ENCODE measurements around the gene KLK15. TPM values are rescaled to one million over a fixed set of nuclear protein-coding genes. Genes with fewer than 3 reads are reported as not detected.

KLK15 gene
- total RNA-seq, 2 experiments from 2014 or later, result not detected

DNA sequence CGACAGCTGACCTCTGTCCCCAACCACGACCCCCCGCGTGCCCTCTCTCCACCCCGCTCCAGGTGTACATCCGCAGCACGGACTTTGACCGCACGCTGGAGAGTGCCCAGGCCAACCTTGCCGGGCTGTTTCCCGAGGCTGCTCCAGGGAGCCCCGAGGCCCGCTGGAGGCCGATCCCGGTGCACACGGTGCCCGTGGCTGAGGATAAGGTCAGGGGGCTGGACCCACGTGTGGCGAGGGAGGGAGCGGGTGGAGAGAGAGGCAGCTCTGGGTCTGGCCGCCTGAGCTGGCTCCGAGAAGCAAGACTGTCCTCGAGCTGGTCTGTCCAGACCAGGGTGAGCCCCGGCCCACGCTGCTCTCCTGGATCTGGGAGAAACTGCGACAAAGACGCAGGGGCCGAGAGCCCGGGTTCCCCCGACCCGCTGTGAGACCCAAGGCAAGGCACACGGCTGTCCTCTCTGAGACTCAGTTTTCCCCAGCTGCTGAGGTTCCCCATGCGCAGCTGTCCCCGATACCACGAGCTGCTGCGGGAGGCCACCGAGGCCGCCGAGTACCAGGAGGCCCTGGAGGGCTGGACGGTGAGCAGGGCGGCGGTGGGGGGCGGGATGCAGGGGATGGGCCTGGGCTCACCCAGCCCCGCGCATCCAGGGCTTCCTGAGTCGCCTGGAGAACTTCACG is 41.6 kb downstream of the KLK15 start:
- no peak overlapping the region for H3K4me3 Mint-ChIP-seq
- peaks cover 5% of the 10 kb centered on the region for H3K4me1 Mint-ChIP-seq (ENCODE audit: low read depth)
- POLR2A ChIA-PET, result no interaction called here
- CTCF ChIA-PET, result no interaction called here
- H3K9me3 Mint-ChIP-seq, result no peaks in the 10 kb centered on the region
- no peaks in the 10 kb centered on the region for H3K36me3 Mint-ChIP-seq (ENCODE audit: low read depth)
- Histone ChIP-seq H3K27me3 (ENCODE audit: control insufficient read depth in 1 of 2, insufficient read depth in 2 of 2, low read length in 2 of 2) (no peaks in the 10 kb centered on the region), H3K27ac (ENCODE audit: low read depth in 1 of 2, low read length in 2 of 2) (no peak overlapping the region), H3K9me3 (ENCODE audit: control insufficient read depth in 1 of 2, insufficient read depth in 1 of 2, low read length in 2 of 2) (no peaks in the 10 kb centered on the region), H3K4me1 (ENCODE audit: insufficient read depth, low read length) (peaks cover 15% of the 10 kb centered on the region), H3K36me3 (ENCODE audit: insufficient read depth, low read length) (no peaks in the 10 kb centered on the region), H3K4me3 (ENCODE audit: low read length) (no peak overlapping the region)
- H3K27me3 Mint-ChIP-seq, result no peaks in the 10 kb centered on the region
- no peak for ATAC-seq (ENCODE audit: poor library complexity)
- no peak for DNase-seq
- intact Hi-C loops (cut with DNase I, micrococcal nuclease), result no loop called here
- H3K27ac Mint-ChIP-seq, result no peak overlapping the region
- TF ChIP-seq, protein P1, sequence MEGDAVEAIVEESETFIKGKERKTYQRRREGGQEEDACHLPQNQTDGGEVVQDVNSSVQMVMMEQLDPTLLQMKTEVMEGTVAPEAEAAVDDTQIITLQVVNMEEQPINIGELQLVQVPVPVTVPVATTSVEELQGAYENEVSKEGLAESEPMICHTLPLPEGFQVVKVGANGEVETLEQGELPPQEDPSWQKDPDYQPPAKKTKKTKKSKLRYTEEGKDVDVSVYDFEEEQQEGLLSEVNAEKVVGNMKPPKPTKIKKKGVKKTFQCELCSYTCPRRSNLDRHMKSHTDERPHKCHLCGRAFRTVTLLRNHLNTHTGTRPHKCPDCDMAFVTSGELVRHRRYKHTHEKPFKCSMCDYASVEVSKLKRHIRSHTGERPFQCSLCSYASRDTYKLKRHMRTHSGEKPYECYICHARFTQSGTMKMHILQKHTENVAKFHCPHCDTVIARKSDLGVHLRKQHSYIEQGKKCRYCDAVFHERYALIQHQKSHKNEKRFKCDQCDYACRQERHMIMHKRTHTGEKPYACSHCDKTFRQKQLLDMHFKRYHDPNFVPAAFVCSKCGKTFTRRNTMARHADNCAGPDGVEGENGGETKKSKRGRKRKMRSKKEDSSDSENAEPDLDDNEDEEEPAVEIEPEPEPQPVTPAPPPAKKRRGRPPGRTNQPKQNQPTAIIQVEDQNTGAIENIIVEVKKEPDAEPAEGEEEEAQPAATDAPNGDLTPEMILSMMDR (IDR thresholded peaks at IDR 0.05), result no peak

DNA sequence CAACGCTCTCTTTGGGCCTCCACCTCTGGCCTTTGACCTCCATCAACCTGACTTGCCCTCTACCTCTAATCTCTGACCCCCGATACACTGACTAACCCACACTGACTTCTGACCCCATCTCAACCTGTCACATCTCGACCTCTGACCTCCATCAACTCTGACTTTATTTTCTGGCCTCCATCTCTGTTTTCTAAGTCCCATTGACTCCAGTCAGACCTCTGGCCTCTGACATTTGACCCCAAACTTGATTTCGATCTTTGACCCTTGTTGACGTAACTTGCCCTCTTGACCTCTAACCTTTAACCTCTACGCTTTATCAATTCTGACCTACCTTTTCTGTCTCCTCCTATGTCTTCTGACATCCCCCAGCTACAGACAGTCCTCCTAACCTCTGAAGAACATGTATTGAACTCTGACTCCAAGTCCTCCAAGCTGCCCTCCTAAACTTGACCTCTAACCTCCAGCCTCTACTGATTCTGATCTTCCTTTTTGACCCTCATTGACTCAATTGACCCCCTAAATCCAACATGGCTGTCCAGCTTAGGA is 42.4 kb downstream of the KLK15 start:
- Histone ChIP-seq H3K27ac (ENCODE audit: low read depth in 1 of 2, low read length in 2 of 2) (no peak overlapping the region), H3K4me1 (ENCODE audit: insufficient read depth, low read length) (peaks cover 15% of the 10 kb centered on the region), H3K36me3 (ENCODE audit: insufficient read depth, low read length) (no peaks in the 10 kb centered on the region), H3K27me3 (ENCODE audit: control insufficient read depth in 1 of 2, insufficient read depth in 2 of 2, low read length in 2 of 2) (no peaks in the 10 kb centered on the region), H3K9me3 (ENCODE audit: control insufficient read depth in 1 of 2, insufficient read depth in 1 of 2, low read length in 2 of 2) (no peaks in the 10 kb centered on the region), H3K4me3 (ENCODE audit: low read length) (no peak overlapping the region)
- ChIA-PET POLR2A (no interaction called here), CTCF (no interaction called here)
- no peak for DNase-seq
- no peak for ATAC-seq (ENCODE audit: poor library complexity)
- Mint-ChIP-seq H3K4me3 (no peak overlapping the region), H3K9me3 (no peaks in the 10 kb centered on the region), H3K27me3 (no peaks in the 10 kb centered on the region), H3K36me3 (ENCODE audit: low read depth) (no peaks in the 10 kb centered on the region), H3K27ac (no peak overlapping the region), H3K4me1 (ENCODE audit: low read depth) (peaks cover 5% of the 10 kb centered on the region)
- TF ChIP-seq, protein P1 (IDR thresholded peaks at IDR 0.05), result no peak
- intact Hi-C loops (cut with DNase I, micrococcal nuclease), result no loop called here

DNA sequence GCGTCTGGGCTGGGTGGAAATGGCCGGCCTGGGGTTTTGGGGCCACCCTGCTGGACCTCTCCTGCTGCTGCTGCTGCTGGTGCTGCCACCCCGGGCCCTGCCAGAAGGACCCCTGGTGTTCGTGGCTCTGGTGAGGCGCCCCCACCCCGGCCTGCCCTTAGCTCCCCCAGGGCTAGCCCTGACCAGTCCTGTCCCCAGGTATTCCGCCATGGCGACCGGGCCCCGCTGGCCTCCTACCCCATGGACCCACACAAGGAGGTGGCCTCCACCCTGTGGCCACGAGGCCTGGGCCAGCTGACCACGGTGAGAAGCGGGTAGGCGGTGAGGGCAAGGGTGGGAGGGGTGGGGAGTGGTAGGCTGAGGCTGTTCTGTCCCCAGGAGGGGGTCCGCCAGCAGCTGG is 43.0 kb downstream of the KLK15 start, which contains the start of gene ACP4:
Gene ACP4, plus strand, starts transcription at position 20 of the 400 bp plus-strand sequence. Its CDS starts 0 bp downstream, at position 20.
- Mint-ChIP-seq H3K4me3 (no peak within 1 kb of the TSS), H3K36me3 (ENCODE audit: low read depth) (no peaks in the 10 kb centered on the region), H3K4me1 (ENCODE audit: low read depth) (peaks cover 5% of the 10 kb centered on the region), H3K9me3 (no peaks in the 10 kb centered on the region), H3K27me3 (no peaks in the 10 kb centered on the region), H3K27ac (no peak within 1 kb of the TSS)
- peaks cover 15% of the 10 kb centered on the region for H3K4me1 ChIP-seq (ENCODE audit: insufficient read depth, low read length)
- DNase-seq (no peak), ATAC-seq (ENCODE audit: poor library complexity) (no peak)
- H3K9me3 ChIP-seq (ENCODE audit: control insufficient read depth in 1 of 2, insufficient read depth in 1 of 2, low read length in 2 of 2), result no peaks in the 10 kb centered on the region
- POLR2A ChIA-PET, result no interaction called here
- H3K36me3 ChIP-seq (ENCODE audit: insufficient read depth, low read length), result no peaks in the 10 kb centered on the region
- TF ChIP-seq, protein P1 (IDR thresholded peaks at IDR 0.05), result no peak
- H3K4me3 ChIP-seq (ENCODE audit: low read length), result no peak within 1 kb of the TSS
- CTCF ChIA-PET, result no interaction called here
- no peaks in the 10 kb centered on the region for H3K27me3 ChIP-seq (ENCODE audit: control insufficient read depth in 1 of 2, insufficient read depth in 2 of 2, low read length in 2 of 2)
- intact Hi-C loops (cut with DNase I, micrococcal nuclease), result no loop called here
- H3K27ac ChIP-seq (ENCODE audit: low read depth in 1 of 2, low read length in 2 of 2), result no peak within 1 kb of the TSS
